Neural cell (in vitro differentiated cells): ENCODE measurements around the gene TRPV2. TPM values are rescaled to one million over a fixed set of nuclear protein-coding genes. Genes with fewer than 3 reads are reported as not detected.

Experiments
- H2AFZ ChIP-seq: fragments of 200-600, 300-800 bp; sonication (generic), shearing (Covaris generic); 2 replicates; pipeline ENCODE4 v1.6.0; 2014; ENCODE audit warnings: low read depth, mild to moderate bottlenecking, antibody characterized with exemption, low read length, moderate library complexity
- H3F3A ChIP-seq: fragments of 200-600 bp; shearing (Covaris generic); 2 replicates; pipeline ENCODE4 v1.6.1; 2016; ENCODE audit warnings: mild to moderate bottlenecking, moderate library complexity, mixed read lengths, antibody characterized with exemption, low read length; ENCODE audit not compliant: insufficient read depth, poor library complexity, severe bottlenecking
- H3K27ac ChIP-seq: fragments of 200-600, 300-800 bp; sonication (generic), shearing (Covaris generic); 2 replicates; pipeline ENCODE4 v1.5.1; 2014; ENCODE audit warnings: mild to moderate bottlenecking, low read length, moderate library complexity
- H3K27me3 ChIP-seq: fragments of 300-800, 200-600 bp; sonication (generic), shearing (Covaris generic); 2 replicates; pipeline ENCODE4 v1.6.0; 2014; ENCODE audit warnings: mild to moderate bottlenecking, low read depth, low read length, moderate library complexity; ENCODE audit not compliant: insufficient read depth
- H3K36me3 ChIP-seq: fragments of 300-800, 200-600 bp; sonication (generic), shearing (Covaris generic); 2 replicates; pipeline ENCODE4 v1.5.1; 2014; ENCODE audit warnings: mild to moderate bottlenecking, antibody characterized with exemption, low read length, moderate library complexity; ENCODE audit not compliant: insufficient read depth
- H3K4me2 ChIP-seq: fragments of 300-800, 200-600 bp; sonication (generic), shearing (Covaris generic); 2 replicates; pipeline ENCODE4 v1.6.0; 2014; ENCODE audit warnings: mild to moderate bottlenecking, low read length
- H3K4me3 ChIP-seq: fragments of 300-800, 200-600 bp; sonication (generic), shearing (Covaris generic); 2 replicates; pipeline ENCODE4 v1.5.1; 2014; ENCODE audit warnings: mild to moderate bottlenecking, low read length, moderate library complexity
- H3K79me2 ChIP-seq: fragments of 200-600 bp; shearing (Covaris generic); replicated peaks from 2 replicates; pipeline ENCODE4 v1.6.0; 2014; ENCODE audit warnings: mild to moderate bottlenecking, low read length, moderate library complexity; ENCODE audit not compliant: insufficient read depth
- H3K9ac ChIP-seq: fragments of 300-800, 200-600 bp; sonication (generic), shearing (Covaris generic); 2 replicates; pipeline ENCODE4 v1.6.1; 2016; ENCODE audit warnings: mild to moderate bottlenecking, low read length, mixed read lengths
- H3K9me2 ChIP-seq: fragments of 200-600 bp; shearing (Covaris generic); 2 replicates; pipeline ENCODE4 v1.6.1; 2016; ENCODE audit warnings: mild to moderate bottlenecking, low read length, mixed read lengths; ENCODE audit not compliant: insufficient read depth
- H3K9me3 ChIP-seq: fragments of 200-600, 300-800 bp; sonication (generic), shearing (Covaris generic); 2 replicates; pipeline ENCODE4 v1.6.1; 2016; ENCODE audit warnings: mild to moderate bottlenecking, mixed run types, low read length, moderate library complexity, mixed read lengths
- H4K20me1 ChIP-seq: fragments of 200-600 bp; shearing (Covaris generic); 2 replicates; pipeline ENCODE4 v1.6.1; 2016; ENCODE audit warnings: mild to moderate bottlenecking, mixed run types; ENCODE audit not compliant: insufficient read depth
- EP300 ChIP-seq: fragments of 450-650 bp; conservative IDR thresholded peaks from 2 replicates; pipeline ENCODE4 v1.6.1; 2014; ENCODE audit warnings: antibody characterized with exemption, mild to moderate bottlenecking, moderate library complexity; ENCODE audit not compliant: poor library complexity, severe bottlenecking
- EZH2 ChIP-seq: fragments of 200-600, 300-800 bp; shearing (Covaris generic), sonication (generic); IDR thresholded peaks from 2 replicates; pipeline ENCODE4 v1.6.1; 2014; ENCODE audit warnings: antibody characterized with exemption, low read length, borderline replicate concordance, mild to moderate bottlenecking; ENCODE audit not compliant: insufficient read depth, poor library complexity, severe bottlenecking
- MXI1 ChIP-seq: fragments of 450-650 bp; conservative IDR thresholded peaks from 2 replicates; pipeline ENCODE4 v1.6.1; 2014; ENCODE audit warnings: antibody characterized with exemption, mild to moderate bottlenecking; ENCODE audit not compliant: poor library complexity, severe bottlenecking
- POLR2AphosphoS5 ChIP-seq: IDR thresholded peaks from 2 replicates; pipeline ENCODE4 v1.6.1; 2012
- RAD21 ChIP-seq: fragments of 450-650 bp; conservative IDR thresholded peaks from 2 replicates; pipeline ENCODE4 v1.6.1; 2014; ENCODE audit warnings: antibody characterized with exemption, mild to moderate bottlenecking, moderate library complexity
- SMC3 ChIP-seq: fragments of 450-650 bp; conservative IDR thresholded peaks from 2 replicates; pipeline ENCODE4 v1.6.1; 2014; ENCODE audit warnings: antibody characterized with exemption, mild to moderate bottlenecking, moderate library complexity; ENCODE audit not compliant: poor library complexity
- TAF1 ChIP-seq: IDR thresholded peaks from 2 replicates; pipeline ENCODE4 v1.6.1; 2012; ENCODE audit warnings: low read depth
- polyA plus RNA-seq: library from polyadenylated mRNA; depleted of rRNA; stranded (reverse); fragments of >200 nt; gene quantifications from 2 replicates; pipeline ENCODE4 v1.2.3, GENCODE V29; 2014
- TF ChIP-seq, protein P1 (sequence below): IDR thresholded peaks from 2 replicates; pipeline ENCODE4 v1.6.1; 2012; ENCODE audit warnings: borderline replicate concordance
- TF ChIP-seq, protein P2 (sequence below): fragments of 450-650 bp; IDR thresholded peaks from 2 replicates; pipeline ENCODE4 v1.5.1; 2014; ENCODE audit warnings: antibody characterized with exemption, mild to moderate bottlenecking, moderate library complexity; ENCODE audit not compliant: poor library complexity, severe bottlenecking

The TRPV2 gene
- polyA plus RNA-seq, 1 donor from 2014 or later: not detected

DNA sequence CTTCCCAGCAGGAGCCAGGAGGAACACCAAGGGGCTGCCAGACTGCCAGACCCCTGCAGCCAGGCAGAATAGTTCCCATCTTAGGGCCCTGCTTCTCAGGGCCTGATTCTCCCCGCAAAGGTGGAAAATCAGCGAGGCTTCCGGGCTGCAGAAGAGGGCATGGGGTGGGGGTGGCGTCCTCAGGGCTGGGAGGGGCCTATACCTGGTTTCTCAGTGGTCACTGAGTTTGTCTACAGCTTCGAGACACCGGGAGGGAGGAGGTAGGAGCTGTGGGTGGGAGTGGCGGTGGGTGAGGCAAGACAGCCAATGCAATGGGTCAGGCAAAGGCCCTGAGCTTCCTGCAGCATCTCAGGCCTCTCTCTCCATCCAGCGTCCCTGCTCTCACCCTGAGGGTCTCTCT, 62.3 kb downstream of the TRPV2 start (continued):
- TF ChIP-seq EZH2 (no peak), SMC3 (no peak)

DNA sequence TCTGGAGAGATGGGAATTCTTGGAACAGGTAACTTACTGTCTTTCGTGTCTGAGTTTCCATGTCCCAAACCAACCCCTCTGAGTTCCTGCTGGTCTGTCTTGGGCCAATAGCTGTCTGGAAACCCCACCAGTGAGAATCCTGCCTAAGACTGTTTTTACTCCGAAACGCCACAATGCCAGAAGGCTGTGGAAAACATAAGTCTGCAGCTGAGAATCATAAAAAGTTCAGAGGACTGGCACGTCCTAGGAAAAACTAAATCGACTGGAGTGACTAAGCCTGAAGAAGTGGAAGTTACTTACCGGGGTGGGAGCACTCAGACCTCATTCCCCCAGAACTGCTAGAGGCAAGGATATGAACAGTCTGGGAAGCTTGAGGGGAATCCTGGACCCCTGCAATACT, 63.3 kb downstream of the TRPV2 start:
- no peak overlapping the region for H3K4me3 ChIP-seq
- H2AFZ ChIP-seq: no peak overlapping the region
- H3K4me2 ChIP-seq: no peak overlapping the region
- H3K9me3 ChIP-seq: no peaks in the 10 kb centered on the region
- H3K79me2 ChIP-seq: no peaks in the 10 kb centered on the region
- TF ChIP-seq SMC3: no peak
- H3K36me3 ChIP-seq: no peaks in the 10 kb centered on the region
- no peaks in the 10 kb centered on the region for H3K27me3 ChIP-seq
- H3K9ac ChIP-seq: no peak overlapping the region
- no peak overlapping the region for H3K27ac ChIP-seq
- H3F3A ChIP-seq: no peaks in the 10 kb centered on the region
- H4K20me1 ChIP-seq: no peaks in the 10 kb centered on the region
- H3K9me2 ChIP-seq: no peaks in the 10 kb centered on the region

DNA sequence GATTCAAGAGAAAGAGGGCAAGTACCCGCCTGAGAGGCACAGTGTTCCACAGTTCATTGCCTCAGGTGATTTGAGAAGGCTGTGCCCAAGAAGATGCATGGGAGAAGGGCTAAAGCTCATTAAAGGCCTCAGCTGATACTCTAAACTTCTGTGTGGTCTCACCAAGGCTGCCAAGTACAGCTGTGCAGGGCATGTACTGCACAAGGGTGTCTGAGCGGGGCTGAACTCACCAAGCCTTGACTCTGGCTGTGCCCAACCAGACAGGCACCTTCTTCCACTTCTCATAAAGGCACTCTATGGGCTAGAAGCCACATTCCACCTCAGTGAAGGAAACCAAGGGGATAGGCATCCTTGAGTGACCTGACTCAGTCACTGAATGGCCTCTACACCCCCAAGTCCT, 63.9 kb downstream of the TRPV2 start:
- Histone ChIP-seq H2AFZ (no peak overlapping the region), H3K4me2 (no peak overlapping the region), H3F3A (no peaks in the 10 kb centered on the region), H3K79me2 (no peaks in the 10 kb centered on the region), H3K4me3 (no peak overlapping the region), H3K9ac (no peak overlapping the region), H3K9me3 (no peaks in the 10 kb centered on the region), H3K27ac (no peak overlapping the region), H4K20me1 (no peaks in the 10 kb centered on the region), H3K36me3 (no peaks in the 10 kb centered on the region), H3K27me3 (no peaks in the 10 kb centered on the region), H3K9me2 (no peaks in the 10 kb centered on the region)
- TF ChIP-seq RAD21 (no peak), SMC3 (no peak), MXI1 (no peak), EP300 (no peak), EZH2 (no peak)
- TF ChIP-seq, protein P1, sequence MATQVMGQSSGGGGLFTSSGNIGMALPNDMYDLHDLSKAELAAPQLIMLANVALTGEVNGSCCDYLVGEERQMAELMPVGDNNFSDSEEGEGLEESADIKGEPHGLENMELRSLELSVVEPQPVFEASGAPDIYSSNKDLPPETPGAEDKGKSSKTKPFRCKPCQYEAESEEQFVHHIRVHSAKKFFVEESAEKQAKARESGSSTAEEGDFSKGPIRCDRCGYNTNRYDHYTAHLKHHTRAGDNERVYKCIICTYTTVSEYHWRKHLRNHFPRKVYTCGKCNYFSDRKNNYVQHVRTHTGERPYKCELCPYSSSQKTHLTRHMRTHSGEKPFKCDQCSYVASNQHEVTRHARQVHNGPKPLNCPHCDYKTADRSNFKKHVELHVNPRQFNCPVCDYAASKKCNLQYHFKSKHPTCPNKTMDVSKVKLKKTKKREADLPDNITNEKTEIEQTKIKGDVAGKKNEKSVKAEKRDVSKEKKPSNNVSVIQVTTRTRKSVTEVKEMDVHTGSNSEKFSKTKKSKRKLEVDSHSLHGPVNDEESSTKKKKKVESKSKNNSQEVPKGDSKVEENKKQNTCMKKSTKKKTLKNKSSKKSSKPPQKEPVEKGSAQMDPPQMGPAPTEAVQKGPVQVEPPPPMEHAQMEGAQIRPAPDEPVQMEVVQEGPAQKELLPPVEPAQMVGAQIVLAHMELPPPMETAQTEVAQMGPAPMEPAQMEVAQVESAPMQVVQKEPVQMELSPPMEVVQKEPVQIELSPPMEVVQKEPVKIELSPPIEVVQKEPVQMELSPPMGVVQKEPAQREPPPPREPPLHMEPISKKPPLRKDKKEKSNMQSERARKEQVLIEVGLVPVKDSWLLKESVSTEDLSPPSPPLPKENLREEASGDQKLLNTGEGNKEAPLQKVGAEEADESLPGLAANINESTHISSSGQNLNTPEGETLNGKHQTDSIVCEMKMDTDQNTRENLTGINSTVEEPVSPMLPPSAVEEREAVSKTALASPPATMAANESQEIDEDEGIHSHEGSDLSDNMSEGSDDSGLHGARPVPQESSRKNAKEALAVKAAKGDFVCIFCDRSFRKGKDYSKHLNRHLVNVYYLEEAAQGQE: no peak

DNA sequence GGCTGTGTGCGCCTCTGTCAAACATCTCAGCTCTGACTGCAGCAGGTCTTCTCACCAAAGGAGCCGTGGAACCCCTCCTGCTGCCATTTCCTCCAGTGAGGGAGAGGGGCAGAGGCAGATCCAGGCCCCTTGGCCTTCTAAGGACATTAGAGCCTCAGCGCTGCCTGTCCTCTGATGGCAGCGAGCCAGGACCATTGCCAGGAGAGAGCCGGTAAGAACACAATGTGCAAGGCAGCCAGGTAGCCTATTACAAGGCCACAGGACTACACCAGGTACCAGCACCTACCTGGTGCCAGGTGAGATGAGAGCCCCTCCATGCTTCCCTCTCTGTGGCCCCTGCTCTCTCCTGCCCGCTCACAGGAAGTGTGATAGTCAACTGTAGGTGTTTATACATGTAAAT, 65.6 kb downstream of the TRPV2 start:
- TF ChIP-seq POLR2AphosphoS5: no peak
- no peak for TF ChIP-seq EZH2
- no peak for TF ChIP-seq RAD21
- TF ChIP-seq SMC3: no peak
- no peak for TF ChIP-seq MXI1
- no peak for TF ChIP-seq TAF1
- TF ChIP-seq, protein P2, sequence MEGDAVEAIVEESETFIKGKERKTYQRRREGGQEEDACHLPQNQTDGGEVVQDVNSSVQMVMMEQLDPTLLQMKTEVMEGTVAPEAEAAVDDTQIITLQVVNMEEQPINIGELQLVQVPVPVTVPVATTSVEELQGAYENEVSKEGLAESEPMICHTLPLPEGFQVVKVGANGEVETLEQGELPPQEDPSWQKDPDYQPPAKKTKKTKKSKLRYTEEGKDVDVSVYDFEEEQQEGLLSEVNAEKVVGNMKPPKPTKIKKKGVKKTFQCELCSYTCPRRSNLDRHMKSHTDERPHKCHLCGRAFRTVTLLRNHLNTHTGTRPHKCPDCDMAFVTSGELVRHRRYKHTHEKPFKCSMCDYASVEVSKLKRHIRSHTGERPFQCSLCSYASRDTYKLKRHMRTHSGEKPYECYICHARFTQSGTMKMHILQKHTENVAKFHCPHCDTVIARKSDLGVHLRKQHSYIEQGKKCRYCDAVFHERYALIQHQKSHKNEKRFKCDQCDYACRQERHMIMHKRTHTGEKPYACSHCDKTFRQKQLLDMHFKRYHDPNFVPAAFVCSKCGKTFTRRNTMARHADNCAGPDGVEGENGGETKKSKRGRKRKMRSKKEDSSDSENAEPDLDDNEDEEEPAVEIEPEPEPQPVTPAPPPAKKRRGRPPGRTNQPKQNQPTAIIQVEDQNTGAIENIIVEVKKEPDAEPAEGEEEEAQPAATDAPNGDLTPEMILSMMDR: no peak

More for the DNA sequence above, 65.6 kb downstream of the TRPV2 start:
- H3K4me3 ChIP-seq: no peak overlapping the region
- no peaks in the 10 kb centered on the region for H3K9me2 ChIP-seq
- H3K9ac ChIP-seq: no peak overlapping the region
- H3F3A ChIP-seq: no peaks in the 10 kb centered on the region
- H4K20me1 ChIP-seq: no peaks in the 10 kb centered on the region
- H2AFZ ChIP-seq: no peak overlapping the region
- no peaks in the 10 kb centered on the region for H3K27me3 ChIP-seq
- H3K27ac ChIP-seq: no peak overlapping the region
- no peaks in the 10 kb centered on the region for H3K9me3 ChIP-seq
- H3K36me3 ChIP-seq: no peaks in the 10 kb centered on the region
- no peaks in the 10 kb centered on the region for H3K79me2 ChIP-seq
- no peak overlapping the region for H3K4me2 ChIP-seq
